ENCODE data around the gene GFRA1.
"Not testable (repeated sequence)": the region's sequence is repeated elsewhere in the genome, so short reads cannot be mapped to it uniquely, and the experiment has no call there.

Gene GFRA1

DNA sequence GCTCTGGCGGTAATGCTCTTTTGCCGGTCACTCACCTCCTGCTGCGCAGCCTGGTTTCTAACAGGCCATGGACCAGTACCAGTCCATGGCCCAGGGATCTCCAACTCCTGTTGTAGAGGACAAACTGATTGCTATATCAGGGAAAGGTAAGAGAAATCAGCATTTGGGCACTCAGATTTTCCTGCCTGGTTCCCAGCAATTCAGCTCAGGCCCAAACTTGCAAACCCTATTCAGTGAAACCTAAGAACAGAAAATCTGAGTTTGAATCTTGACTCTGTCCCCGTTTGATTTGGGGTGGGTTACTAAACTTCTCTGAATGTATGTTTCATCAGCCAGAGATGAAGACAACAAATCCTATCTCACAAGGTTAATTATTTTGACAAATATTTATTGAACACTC is 77.4 kb downstream of the GFRA1 start:
- no peak for DNase-seq (ENCODE audit: low read depth)

DNA sequence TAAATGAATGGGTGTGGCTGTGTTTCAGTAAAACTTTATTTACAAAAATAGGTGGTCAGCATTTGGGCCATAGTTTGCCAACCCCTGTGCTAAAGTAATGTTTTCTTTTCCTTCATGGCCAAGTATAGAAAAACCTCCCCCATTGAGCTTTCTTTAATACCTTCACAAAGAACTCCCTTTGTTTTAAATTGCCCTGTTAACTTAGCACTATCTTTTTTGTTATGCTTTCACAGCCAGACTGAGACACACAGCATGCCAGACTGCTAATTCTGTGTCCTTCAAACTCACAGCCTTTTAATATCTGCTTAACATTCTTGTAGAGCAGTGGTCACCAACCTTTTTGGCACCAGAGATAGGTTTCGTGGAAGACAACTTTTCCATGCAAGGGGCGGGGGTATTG is 78.0 kb downstream of the GFRA1 start:
- DNase-seq (ENCODE audit: low read depth), result no peak

DNA sequence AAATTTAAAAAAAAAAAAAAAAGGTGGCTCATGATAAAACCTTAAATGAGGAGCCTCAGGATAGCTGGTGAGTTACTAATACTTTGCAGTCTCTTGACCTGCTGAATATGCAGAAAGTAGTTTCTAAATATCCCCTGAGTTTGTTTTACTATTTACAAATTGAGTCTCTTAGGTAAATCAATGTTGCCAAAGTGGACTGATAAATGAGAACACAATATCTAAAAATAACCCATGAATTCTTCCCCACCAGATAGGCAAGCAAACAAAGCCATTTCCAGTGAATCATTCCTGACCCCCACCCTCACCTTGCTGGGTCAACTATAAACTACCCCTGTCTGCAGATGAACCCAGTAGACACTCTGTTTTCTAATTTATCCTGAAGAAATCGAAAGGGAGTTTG is 78.9 kb downstream of the GFRA1 start:
- no peak for DNase-seq (ENCODE audit: low read depth)

DNA sequence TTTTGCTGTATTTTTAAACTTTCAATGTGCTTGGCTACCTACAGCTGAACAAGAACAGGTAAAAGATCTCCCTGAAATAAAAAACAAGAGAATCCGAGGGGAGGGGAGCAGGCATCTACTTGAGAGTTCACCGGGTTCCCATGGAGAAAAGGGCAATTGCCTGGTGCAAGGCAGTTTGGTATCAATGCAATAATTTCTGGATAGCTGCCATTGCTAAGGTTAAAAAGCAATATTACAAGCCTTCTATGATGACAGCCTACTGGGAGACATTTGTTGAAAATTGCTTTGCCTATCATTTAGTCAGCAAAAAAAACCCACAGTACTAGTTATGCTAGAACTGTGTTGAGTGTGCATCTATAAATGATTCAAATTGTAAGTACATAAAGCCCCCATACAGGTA is 82.1 kb downstream of the GFRA1 start:
- DNase-seq (ENCODE audit: low read depth), result no peak

DNA sequence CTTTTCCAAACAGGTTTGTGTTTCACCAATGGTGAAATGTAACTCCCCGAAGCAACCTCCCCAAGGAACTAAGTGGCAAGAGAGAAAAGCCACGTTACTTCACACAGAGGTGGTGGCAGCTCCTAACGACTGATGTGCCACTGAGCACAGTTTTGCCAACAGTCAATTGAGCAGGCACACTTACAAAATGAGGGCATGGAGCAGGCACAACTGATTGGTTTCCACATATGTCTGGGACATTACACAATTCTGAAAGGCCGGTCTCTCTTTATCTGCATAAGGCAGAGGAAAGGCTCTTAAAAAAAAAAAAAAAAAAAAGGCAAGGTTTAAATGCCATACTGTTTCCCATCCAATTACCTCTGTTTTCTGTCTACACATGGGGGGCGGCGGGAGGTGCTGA is 86.7 kb downstream of the GFRA1 start:
- no peak for DNase-seq (ENCODE audit: low read depth)

DNA sequence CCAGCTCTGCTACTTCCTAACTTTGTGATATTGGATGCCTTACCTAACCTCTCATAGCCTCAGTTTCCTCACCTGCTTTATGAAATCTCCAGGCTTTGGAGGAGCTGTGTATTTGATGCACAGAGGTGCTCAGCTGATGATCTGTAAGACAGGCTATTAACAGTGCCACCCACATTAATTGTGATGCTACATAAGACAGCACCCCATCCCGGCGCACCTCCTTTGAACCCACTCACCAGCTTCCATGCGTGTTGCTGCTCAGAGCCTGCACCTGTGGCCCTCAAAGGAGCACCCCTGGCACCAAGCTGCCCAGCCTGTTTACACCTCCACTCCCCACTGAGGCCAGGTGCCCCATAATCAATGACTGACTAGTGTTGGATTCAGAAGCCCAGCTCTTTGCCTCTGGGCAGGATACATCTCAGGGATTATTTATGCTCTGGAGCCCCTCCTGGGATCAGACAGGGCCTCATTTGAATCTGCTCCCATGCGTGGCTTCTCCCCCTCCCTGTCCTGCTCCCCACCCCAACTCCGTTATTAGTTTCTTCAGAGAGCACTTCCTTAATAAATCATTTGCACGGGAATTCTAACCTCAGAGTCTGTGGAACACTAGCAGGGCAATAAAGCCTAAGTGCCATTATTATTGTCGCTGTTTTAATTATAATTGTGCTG is 87.7 kb downstream of the GFRA1 start:
- DNase-seq (ENCODE audit: low read depth), result no peak

DNA sequence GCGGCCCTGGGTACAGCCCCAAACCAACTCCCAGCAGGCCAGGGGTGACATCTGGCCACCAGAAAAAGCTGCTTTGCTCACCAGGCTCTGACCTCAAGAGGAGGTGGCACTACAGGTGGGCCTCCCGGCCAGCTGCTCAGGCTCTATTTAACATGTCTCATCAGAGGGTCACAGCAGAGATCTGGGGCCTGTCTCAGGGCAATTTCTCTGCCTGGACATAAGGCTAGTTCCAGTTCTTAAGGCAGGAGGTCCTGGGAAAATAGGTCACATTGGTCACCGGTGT is 88.6 kb downstream of the GFRA1 start:
- no peak for DNase-seq (ENCODE audit: low read depth)

DNA sequence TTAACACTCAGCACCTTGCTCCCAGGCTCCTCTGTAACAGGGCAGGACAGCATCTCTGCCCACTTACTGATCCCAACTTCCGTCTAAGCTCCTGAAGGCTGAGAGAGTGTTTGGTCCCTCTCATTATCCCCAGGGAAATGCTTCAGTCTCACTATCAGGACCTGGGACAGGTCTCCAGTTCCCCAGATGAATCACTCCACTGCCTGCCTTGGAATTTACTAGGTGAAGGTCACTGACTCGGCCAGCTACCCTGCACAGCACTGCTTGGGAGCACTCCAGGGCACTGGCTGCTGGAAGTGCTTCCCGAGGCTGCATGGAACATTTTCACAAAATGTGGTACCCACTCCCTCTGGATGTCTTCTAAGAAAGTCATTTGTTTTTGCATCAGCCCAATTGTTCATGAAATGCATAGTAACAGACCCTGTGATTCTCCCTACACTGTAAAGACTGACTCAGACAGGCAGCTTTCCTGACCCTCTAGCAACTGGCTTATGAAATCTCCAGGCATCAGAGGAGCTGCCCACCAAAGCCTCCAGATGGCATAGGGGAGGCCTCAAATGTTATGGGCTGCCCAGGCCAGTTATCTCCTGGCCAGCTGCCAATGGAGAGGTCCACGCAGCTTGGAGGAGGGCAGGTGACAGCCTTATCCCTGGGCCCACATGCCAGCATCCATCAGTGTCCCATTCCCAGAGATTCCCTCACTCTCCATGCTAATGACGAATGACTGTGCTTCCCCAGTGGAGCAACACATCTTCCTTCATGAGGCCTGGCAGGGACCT is 89.1 kb downstream of the GFRA1 start:
- DNase-seq (ENCODE audit: low read depth), result no peak

DNA sequence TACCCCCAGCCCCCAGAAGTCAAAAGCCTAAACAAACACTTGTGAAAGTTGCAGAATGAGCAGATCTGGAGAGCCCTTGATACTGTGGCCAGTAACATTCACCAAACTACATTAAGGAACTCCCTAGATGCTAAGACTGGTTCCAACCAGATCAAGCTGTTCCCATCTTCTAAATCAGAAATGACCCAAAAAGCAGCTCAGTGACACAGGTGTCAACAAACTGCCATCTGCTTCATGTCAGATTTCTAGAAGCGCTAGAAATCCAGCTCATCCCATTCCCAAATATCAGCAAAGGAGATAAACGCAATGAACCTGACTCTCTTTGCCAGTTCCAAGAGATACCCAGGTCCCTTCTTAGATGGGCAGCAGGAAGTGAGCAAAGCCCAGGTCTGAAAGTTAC is 90.6 kb downstream of the GFRA1 start:
- DNase-seq (ENCODE audit: low read depth), result no peak

DNA sequence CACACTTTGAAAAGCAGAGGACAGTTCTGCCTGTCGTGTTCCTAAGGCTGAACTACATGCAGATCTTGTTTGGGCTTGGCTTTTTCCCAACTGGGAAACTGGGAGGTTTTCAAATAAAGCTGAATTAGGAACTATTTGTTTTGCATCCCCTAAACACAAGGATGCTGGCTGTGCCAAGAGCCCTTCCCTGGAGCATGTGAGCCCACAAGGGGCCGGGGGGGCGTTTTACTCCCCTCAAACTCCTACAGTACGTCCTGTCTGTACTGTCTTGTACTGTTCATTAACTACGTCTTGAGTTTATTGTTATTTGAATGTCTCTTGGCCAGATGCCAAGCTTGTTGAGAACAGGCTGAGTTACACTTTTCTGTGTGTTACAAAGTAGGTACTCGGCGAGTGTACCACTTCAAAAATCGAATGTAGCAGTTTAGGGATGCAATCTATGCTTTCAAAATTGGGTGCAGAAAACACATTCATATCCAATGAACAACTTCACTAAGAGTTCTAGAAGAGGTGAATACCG is 94.9 kb downstream of the GFRA1 start:
- no peak for DNase-seq (ENCODE audit: low read depth)

DNA sequence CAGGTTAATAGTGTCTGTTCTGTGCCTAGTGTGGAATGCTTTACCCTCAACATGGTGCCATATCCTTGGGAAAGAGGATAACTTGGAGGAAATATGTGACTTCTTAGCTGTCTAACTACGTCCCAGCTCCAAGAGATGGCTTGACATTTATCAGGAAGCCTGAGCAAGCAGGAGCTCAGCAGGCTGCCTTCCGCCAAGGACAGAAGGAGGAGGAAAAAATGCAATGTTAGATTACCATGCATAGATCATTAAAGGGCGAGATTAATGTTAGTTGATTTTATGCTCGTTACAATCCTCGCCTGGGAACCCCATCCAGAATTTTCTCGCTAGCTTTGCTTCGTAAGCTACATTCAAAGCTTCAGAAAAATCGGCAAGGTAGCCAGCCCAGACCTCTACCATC is 97.8 kb downstream of the GFRA1 start:
- no peak for DNase-seq (ENCODE audit: low read depth)

DNA sequence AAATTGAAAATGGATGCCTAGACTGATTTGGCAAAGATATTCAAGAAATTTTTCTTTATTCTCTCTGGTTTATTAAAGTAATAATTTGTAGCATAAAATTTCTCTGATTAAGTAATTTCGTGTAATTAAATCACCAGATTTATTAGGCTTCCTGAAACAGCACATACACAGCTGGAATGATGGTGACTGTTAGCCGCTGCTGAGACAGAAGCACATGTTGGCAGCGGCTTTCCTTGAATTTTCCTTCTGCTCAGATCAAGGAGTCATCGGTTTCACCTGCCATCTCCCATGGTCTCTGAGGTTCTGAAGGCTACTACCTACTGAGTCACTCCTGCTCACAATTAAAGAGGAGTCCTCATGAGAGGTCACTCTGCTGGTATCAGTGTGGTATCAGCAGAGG is 101.5 kb downstream of the GFRA1 start:
- no peak for DNase-seq (ENCODE audit: low read depth)

DNA sequence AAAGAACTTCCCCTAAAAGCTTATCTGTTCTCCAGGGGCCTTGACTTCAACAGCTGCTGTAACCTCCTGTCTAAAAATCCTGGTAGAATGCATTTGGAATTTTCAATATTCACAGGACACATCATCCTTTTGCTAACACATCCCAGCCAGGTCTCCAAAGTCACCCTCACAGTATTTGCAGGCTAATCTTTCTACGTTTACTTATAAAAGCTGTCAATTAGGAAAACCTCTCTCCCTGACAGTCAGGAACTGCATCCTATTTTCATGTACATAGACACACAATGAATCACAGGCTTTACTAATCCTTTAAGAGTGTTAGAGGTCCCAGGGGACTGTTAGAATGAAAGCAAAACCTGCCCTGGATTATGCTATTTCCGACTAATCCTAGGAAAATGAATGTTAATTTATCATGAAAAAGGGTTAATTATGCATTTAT is 102.2 kb downstream of the GFRA1 start:
- DNase-seq (ENCODE audit: low read depth), result no peak

DNA sequence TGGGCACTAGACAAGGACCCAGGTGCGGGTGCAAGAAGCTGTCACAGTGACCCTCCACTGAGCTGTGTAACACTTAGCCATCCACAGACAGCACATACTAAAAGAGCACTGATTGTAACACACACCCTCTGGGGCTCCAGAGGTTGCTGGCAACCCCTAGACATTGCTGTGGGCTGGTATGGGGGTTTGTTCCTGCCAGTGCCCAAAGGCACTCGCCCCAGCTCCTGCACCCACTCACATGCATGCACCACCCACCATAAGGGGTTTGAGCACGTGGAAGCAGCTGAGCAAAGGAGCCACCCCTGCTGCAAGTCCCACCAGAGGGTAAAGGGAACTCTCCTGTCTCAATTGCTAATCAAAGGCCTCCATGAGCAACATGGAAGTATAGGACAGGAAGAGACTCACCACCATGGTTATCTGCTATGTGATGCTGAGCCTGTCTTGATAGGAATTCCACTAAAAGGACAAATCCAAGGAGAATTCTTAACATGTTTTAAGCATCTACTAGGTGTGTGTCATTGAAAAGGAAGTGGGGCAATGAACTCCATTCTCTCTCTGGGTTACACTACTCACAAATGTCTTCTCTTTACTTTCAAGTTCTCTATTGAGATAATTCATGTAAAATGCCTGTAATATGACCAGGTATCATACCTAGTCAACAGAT is 103.1 kb downstream of the GFRA1 start:
- DNase-seq (ENCODE audit: low read depth), result no peak

DNA sequence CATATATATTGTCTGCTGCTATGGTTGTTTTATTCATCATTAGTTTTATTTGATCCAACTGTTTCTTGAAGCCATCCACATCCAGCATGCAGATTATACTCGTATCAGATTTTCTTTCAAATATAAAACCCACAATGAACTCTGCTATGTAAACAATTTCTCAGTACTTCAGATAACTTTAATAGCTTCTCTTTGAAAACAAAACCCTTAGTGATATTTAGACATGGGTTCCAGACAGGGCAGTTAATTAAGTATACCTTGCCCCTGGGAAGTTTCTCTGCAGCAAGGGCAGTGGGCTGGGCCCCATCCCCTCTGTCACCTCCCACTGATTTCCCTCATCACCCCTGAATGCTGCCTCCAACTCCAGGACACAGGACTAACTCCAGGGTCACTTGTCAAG is 104.3 kb downstream of the GFRA1 start:
- no peak for DNase-seq (ENCODE audit: low read depth)

DNA sequence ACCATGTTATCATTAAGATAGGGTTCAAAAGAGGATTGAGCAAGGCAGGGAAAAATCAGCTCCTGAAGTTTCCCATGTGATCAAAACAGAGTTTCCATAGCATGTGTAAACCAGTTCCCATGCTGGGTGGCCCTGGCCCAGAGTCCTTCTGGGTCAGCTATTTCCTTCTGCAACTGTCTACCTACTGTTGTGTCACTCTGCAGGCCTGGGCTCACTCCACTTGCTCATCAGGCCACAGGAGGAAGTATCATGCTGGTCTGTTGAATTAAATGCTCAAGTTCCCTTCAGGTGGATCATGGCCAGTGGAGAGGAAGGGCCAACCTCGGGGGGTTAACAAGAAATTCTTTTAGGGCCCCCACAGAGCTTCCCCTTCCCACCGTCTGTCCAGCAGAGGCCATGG is 104.7 kb downstream of the GFRA1 start:
- DNase-seq (ENCODE audit: low read depth), result no peak

DNA sequence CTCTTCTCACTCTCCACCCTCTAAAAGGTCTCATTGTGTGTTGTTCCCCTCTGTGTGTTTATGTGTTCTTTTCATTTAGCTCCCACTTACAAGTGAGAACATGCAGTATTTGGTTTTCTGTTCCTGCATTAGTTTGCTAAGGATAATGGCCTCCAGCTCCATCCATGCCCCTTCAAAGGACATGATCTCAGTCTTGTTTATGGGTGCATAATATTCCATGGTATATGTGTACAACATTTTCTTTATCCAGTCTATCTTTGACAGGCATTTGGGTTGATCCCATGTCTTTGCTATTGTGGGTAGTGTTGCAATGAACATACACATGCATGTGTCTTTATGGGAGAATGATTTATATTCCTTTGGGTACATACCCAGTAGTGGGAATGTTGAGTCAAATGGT is 107.1 kb downstream of the GFRA1 start:
- not testable (repeated sequence) for DNase-seq (ENCODE audit: low read depth)

DNA sequence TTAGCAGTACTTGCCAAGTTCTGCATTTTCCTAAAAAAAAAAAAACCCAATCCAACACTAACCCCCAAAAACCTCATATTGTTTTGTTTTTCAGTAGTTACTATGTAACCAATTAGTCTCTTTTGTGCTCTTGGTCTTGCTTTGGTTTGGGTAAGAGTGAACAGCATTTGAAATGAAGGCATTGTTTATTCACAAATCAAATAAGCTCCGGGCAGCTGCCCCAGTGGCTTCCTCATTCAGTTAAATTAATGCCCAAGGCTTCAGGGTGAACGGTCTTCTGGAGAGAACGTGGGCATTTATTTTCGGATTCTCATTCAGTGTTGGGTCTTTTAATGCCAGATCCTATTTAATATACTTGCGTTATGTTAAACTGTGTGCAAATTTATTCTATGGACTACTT is 108.7 kb downstream of the GFRA1 start:
- no peak for DNase-seq (ENCODE audit: low read depth)

DNA sequence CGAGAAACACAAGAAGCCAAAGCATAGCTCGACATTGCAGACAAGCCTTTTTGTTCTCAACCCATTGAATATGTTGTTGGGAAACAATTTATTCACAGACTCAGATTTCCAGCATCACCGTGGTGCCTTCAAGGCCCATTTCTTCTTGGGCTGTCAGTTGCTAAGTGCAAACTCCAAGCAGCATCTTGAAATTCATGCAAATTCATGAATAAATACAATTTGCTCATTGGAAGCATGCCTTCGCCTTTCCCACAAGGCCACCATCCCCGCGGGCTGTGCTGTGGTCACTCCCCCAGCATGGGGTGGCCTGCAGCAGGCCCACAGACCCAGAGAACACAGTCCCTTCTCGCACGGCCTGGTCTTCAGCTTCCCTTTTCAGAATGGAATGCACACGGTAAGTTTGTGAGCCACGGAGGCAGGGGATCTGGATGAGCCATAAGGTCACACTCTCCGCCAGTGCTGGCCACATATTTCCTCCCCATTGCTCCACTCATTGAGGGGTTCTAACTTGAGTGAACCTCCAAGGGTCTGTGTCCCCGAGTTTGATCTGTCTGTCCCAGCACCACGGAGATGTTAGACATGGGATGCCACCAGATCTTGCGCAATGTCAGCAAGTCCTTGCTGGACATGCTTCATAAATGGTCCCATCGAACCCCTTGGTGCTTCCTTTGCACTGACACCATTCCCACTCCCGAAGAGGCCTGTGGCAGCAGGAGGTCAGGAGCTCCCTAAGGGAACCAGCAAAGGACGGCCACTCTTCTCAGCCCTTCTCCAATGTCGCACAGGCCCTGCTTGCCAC is 109.5 kb downstream of the GFRA1 start:
- no peak for DNase-seq (ENCODE audit: low read depth)

DNA sequence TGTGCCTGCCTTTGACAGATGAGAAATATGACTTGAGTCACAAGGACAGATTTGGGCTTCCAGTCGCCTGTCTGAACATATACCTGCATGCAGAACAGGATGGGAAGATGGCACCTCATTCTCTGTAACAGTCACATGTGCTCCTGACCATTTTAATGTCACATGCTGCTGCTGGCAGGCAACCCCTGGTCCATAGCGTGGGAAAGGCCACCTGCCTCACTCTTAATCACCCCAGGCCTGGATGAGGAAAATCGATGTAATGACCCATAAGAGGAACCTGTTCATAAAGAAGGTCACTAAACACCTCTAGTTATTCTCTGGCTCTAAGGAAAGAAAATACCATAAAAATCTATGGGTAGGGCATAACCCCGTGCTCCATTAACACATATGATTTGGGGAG is 110.2 kb downstream of the GFRA1 start:
- DNase-seq (ENCODE audit: low read depth), result no peak

DNA sequence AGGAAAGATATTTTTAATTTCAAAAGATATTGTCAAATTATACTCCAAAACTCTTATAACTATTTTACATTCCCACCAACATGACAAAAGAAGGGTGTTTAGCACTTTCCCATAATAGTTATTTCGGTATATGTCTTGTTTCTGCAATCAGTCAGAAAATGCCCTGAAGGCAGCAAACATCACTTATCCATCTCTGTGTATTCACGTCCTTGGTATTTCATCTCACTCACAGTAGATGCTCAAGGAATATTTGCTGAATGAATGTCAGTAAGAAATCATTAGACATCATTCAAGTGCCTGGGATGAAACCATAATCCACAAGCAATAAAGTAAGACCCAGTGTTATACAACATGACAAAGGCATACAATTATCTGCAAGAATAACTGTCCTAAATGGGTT is 112.7 kb downstream of the GFRA1 start:
- DNase-seq (ENCODE audit: low read depth), result no peak

DNA sequence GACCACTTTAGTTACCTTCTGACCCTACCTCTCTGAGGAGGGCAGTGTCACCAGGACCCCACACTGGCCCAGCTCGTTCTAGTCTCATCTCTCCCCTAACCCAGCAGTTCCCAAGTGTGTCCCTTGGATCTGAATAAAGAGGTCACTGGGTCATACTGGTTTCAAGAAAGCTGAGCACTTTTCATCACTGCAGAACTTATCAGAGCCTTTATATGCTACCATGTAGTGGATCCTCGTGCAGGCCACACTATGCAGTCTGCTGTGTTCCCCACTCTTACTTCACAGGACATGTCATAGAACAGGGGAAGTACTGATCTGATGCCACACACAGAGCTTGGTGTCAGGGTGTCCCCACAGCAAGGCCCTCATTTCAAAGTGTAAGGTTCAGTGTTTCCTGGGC is 113.8 kb downstream of the GFRA1 start:
- no peak for DNase-seq (ENCODE audit: low read depth)
